ENCODE results near the gene FAM110D.

FAM110D gene

DNA sequence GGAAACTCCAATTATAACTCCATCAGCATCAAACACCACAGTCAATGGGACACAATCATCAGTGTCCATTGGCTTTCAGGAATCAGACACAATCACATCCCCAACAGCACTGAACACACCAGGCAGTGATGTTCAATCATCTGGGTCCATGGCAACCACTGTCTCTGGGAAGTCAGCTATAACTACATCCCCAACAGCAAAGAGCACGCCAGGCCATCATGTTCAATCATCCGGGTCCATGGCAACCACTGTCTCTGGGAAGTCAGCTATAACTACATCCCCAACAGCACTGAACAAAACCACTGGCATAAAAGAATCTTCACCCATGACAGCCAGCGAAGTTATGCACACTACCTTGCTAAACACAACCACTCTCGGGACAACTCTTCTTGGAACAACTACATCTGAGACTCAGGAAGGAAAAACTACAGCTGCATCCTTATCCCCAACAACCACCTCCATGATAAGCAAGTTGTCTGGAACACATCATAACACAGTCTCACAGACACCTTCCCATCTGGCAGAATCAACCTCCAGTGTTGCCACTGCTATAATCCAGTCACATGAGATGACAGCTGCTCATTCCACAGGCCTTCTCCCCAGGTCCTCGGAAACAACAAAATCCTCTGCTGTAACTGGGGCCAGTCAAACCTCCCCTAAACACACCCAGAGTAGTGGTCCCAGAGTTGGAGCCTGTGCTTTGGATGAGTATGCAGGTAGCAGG lies 51.4 kb downstream of the FAM110D start:
- TF ChIP-seq ZFX (IDR thresholded peaks at IDR 0.05; ENCODE audit: borderline replicate concordance) = no peak
- TF ChIP-seq, protein P1, sequence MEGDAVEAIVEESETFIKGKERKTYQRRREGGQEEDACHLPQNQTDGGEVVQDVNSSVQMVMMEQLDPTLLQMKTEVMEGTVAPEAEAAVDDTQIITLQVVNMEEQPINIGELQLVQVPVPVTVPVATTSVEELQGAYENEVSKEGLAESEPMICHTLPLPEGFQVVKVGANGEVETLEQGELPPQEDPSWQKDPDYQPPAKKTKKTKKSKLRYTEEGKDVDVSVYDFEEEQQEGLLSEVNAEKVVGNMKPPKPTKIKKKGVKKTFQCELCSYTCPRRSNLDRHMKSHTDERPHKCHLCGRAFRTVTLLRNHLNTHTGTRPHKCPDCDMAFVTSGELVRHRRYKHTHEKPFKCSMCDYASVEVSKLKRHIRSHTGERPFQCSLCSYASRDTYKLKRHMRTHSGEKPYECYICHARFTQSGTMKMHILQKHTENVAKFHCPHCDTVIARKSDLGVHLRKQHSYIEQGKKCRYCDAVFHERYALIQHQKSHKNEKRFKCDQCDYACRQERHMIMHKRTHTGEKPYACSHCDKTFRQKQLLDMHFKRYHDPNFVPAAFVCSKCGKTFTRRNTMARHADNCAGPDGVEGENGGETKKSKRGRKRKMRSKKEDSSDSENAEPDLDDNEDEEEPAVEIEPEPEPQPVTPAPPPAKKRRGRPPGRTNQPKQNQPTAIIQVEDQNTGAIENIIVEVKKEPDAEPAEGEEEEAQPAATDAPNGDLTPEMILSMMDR (IDR thresholded peaks at IDR 0.05) = no peak
- no peak overlapping the region for H3K27ac ChIP-seq

DNA sequence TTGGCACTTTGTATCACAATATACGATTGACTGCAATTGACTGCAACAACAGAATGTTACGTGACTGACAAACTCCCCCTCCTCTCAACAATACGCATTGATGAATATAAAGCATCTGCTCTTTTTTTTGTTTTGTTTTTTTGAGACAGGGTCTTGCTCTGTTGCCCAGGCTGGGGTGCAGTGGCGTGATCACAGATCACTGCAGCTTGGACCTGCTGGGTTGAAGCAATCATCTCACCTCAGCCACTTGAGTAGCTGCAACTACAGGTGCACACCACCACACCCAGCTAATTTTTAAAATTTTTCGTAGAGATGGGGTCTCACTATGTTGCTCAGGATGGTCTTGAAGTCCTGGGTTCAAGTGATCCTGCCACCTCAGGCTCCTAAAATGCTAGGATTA lies 53.8 kb downstream of the FAM110D start:
- TF ChIP-seq, protein P1 (IDR thresholded peaks at IDR 0.05) = no peak
- TF ChIP-seq ZFX (IDR thresholded peaks at IDR 0.05; ENCODE audit: borderline replicate concordance) = no peak
- H3K27ac ChIP-seq = no peak overlapping the region

DNA sequence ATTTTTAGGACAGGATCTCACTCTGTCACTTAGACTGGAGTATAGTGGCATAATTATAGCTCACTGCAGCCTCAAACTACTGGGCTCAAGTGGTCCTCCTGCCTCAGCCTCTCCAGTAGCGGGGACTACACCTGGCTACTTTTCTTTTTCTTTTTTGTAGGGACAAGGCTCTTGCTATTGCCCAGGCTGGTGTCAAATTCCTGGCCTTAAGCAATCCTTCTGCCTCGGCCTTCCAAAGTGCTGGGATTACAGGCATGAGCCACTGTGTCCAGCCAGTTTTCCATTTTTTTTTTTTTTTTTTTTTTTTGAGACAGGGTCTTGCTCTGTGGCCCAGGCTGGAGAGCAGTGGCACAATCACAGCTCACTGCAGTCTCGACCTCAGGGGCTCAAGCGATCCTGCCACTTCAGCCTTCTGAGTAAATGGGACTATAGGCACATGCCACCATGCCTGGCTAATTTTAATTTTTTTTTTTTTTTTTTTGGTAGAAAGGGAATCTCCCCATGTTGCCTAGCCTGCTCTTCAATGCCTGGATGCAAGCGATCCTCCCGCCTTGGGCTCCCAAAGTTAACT lies 54.5 kb downstream of the FAM110D start:
- H3K27ac ChIP-seq = no peak overlapping the region
- no peak for TF ChIP-seq ZFX (IDR thresholded peaks at IDR 0.05; ENCODE audit: borderline replicate concordance)
- TF ChIP-seq, protein P1 (IDR thresholded peaks at IDR 0.05) = no peak
